Measurements from ENCODE around the gene PTGES3L. TPM values are rescaled to one million over a fixed set of nuclear protein-coding genes. Genes with fewer than 3 reads are reported as not detected.
"Not testable (repeated sequence)": the region's sequence is repeated elsewhere in the genome, so short reads cannot be mapped to it uniquely, and the experiment has no call there.

The PTGES3L gene
- total and polyA plus RNA-seq, 5 experiments from 2014 or later = 0.30 to 0.51 (median 0.44) TPM; not detected in 1

GRCh38 chr17:42923472-42923871 is 56.4 kb downstream of the PTGES3L start:
- H3K9me3 Mint-ChIP-seq, H3K27ac Mint-ChIP-seq, H3K4me1 Mint-ChIP-seq, H3K36me3 Mint-ChIP-seq, POLR2A ChIA-PET, ATAC-seq, H3K27me3 Mint-ChIP-seq, DNase-seq, H3K4me3 Mint-ChIP-seq: not testable (repeated sequence)

DNA sequence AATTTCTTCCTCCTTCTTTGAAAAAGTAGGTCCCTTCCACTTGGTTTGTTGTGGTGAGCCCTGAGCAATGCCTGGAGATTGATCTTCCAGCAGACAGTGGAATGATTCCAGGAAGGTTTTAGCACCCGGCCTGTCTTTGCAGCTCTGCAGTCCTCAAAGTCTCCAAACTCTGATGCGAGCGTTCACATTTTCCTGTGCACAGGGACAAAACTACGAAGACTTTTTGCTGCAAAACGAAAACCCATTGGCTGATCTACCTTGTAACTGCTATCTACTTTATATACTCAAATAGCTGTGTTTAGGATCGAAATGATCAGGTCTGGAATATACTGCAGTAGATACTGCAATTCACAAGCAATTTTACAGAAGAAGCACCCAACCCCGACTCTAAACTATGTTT is 57.6 kb downstream of the PTGES3L start:
- Mint-ChIP-seq H3K4me3 (no peak overlapping the region), H3K36me3 (no peaks in the 10 kb centered on the region), H3K9me3 (no peaks in the 10 kb centered on the region), H3K27ac (no peak overlapping the region), H3K4me1 (peaks cover 0 to 6% (median under 1%) of the 10 kb centered on the region in 4 donors), H3K27me3 (peaks cover 0 to 5% (median 3%) of the 10 kb centered on the region in 5 donors)
- ATAC-seq (no peak), DNase-seq (no peak)
- POLR2A ChIA-PET = no interaction called here

GRCh38 chr17:42920922-42921321 is 59.0 kb downstream of the PTGES3L start:
- H3K27ac Mint-ChIP-seq = no peak overlapping the region
- no peak for DNase-seq
- POLR2A ChIA-PET = no interaction called here

GRCh38 chr17:42920106-42920900 is 59.6 kb downstream of the PTGES3L start:
- H3K4me3 Mint-ChIP-seq = no peak overlapping the region
- no peaks in the 10 kb centered on the region for H3K9me3 Mint-ChIP-seq
- H3K36me3 Mint-ChIP-seq = no peaks in the 10 kb centered on the region
- POLR2A ChIA-PET = no interaction called here
- ATAC-seq (no peak), DNase-seq (no peak)
- peaks cover 0 to 6% (median under 1%) of the 10 kb centered on the region in 4 donors for H3K4me1 Mint-ChIP-seq
- H3K27me3 Mint-ChIP-seq = peaks cover 0 to 5% (median 3%) of the 10 kb centered on the region in 5 donors
- H3K27ac Mint-ChIP-seq = no peak overlapping the region

More at GRCh38 chr17:42920922-42921321, 59.0 kb downstream of the PTGES3L start:
- peaks cover 0 to 5% (median 3%) of the 10 kb centered on the region in 5 donors for H3K27me3 Mint-ChIP-seq
- ATAC-seq = no peak
- no peaks in the 10 kb centered on the region for H3K9me3 Mint-ChIP-seq
- H3K36me3 Mint-ChIP-seq = no peaks in the 10 kb centered on the region
- no peak overlapping the region for H3K4me3 Mint-ChIP-seq
- H3K4me1 Mint-ChIP-seq = peaks cover 0 to 6% (median under 1%) of the 10 kb centered on the region in 4 donors

GRCh38 chr17:42919522-42920077 is 60.3 kb downstream of the PTGES3L start:
- H3K27ac Mint-ChIP-seq, DNase-seq, H3K36me3 Mint-ChIP-seq, H3K27me3 Mint-ChIP-seq, ATAC-seq, H3K9me3 Mint-ChIP-seq, POLR2A ChIA-PET, H3K4me1 Mint-ChIP-seq, H3K4me3 Mint-ChIP-seq: not testable (repeated sequence)

GRCh38 chr17:42918902-42919521 is 60.9 kb downstream of the PTGES3L start:
- POLR2A ChIA-PET = no interaction called here
- no peaks in the 10 kb centered on the region for H3K9me3 Mint-ChIP-seq

More at GRCh38 chr17:42918902-42919521, 60.9 kb downstream of the PTGES3L start:
- H3K36me3 Mint-ChIP-seq = no peaks in the 10 kb centered on the region
- no peaks in the 10 kb centered on the region for H3K4me1 Mint-ChIP-seq
- H3K4me3 Mint-ChIP-seq = no peak overlapping the region
- no peak for ATAC-seq
- no peak for DNase-seq
- peaks cover 0 to 5% (median 2%) of the 10 kb centered on the region in 5 donors for H3K27me3 Mint-ChIP-seq
- no peak overlapping the region for H3K27ac Mint-ChIP-seq

Other genes starting within 250 kb of the PTGES3L start
- 100 to 1,000 TPM; 186 to 197 TPM for gene EZH1, start 235.0 kb downstream of the PTGES3L start, total RNA-seq
- gene EZH1, start 235.0 kb downstream of the PTGES3L start, polyA plus RNA-seq = 10 to 100 TPM; 30.6 to 44.6 (median 32.0) TPM
- not detected for gene RAMP2, start 218.9 kb downstream of the PTGES3L start, total RNA-seq
- gene RAMP2, start 218.9 kb downstream of the PTGES3L start, polyA plus RNA-seq = not detected
- 10 to 100 TPM; 51.0 to 55.2 TPM for gene VPS25, start 206.6 kb downstream of the PTGES3L start, total RNA-seq
- 10 to 100 TPM; 43.9 to 64.5 (median 56.3) TPM for gene VPS25, start 206.6 kb downstream of the PTGES3L start, polyA plus RNA-seq
- gene WNK4, start 199.5 kb downstream of the PTGES3L start, total RNA-seq = under 1 TPM; 0.27 to 0.62 TPM
- gene WNK4, start 199.5 kb downstream of the PTGES3L start, polyA plus RNA-seq = under 1 TPM in 1 of 3 donors, not detected in 2; 0.09 TPM
- gene COA3, start 181.4 kb downstream of the PTGES3L start, total RNA-seq = 10 to 100 TPM; 26.7 to 27.0 TPM
- 100 to 1,000 TPM; 106 to 119 (median 118) TPM for gene COA3, start 181.4 kb downstream of the PTGES3L start, polyA plus RNA-seq
- gene CNTD1, start 181.2 kb downstream of the PTGES3L start, total RNA-seq = not detected
- under 1 TPM; 0.12 to 0.52 (median 0.24) TPM for gene CNTD1, start 181.2 kb downstream of the PTGES3L start, polyA plus RNA-seq
- 100 to 1,000 TPM; 103 to 109 TPM for gene BECN1, start 155.8 kb downstream of the PTGES3L start, total RNA-seq
- 100 to 1,000 TPM; 106 to 124 (median 123) TPM for gene BECN1, start 155.8 kb downstream of the PTGES3L start, polyA plus RNA-seq
- 10 to 100 TPM; 65.3 to 67.3 TPM for gene PSME3, start 146.7 kb downstream of the PTGES3L start, total RNA-seq
- 100 to 1,000 TPM; 117 to 123 (median 120) TPM for gene PSME3, start 146.7 kb downstream of the PTGES3L start, polyA plus RNA-seq
- 1 to 10 TPM; 4.0 to 4.2 TPM for gene AOC2, start 135.5 kb downstream of the PTGES3L start, total RNA-seq
- gene AOC2, start 135.5 kb downstream of the PTGES3L start, polyA plus RNA-seq = under 1 TPM; 0.06 to 0.63 (median 0.12) TPM
- gene AOC3, start 128.9 kb downstream of the PTGES3L start, total RNA-seq = 1 to 10 TPM; 1.6 TPM
- under 1 TPM in 1 of 3 donors, not detected in 2; 0.13 TPM for gene AOC3, start 128.9 kb downstream of the PTGES3L start, polyA plus RNA-seq
- gene G6PC1, start 79.3 kb downstream of the PTGES3L start, total RNA-seq = not detected
- not detected for gene G6PC1, start 79.3 kb downstream of the PTGES3L start, polyA plus RNA-seq
- 10 to 100 TPM; 60.3 to 70.4 TPM for gene AARSD1, start 15.6 kb downstream of the PTGES3L start, total RNA-seq
- gene AARSD1, start 15.6 kb downstream of the PTGES3L start, polyA plus RNA-seq = 10 to 100 TPM; 40.5 to 56.2 (median 45.2) TPM
- 10 to 100 TPM; 18.6 to 18.8 TPM for gene RUNDC1, start 485 bp upstream of the PTGES3L start, total RNA-seq
- 10 to 100 TPM; 11.8 to 15.9 (median 14.6) TPM for gene RUNDC1, start 485 bp upstream of the PTGES3L start, polyA plus RNA-seq
- 1,000 to 10,000 TPM; 1,609 to 1,640 TPM for gene RPL27, start 18.3 kb upstream of the PTGES3L start, total RNA-seq
- gene RPL27, start 18.3 kb upstream of the PTGES3L start, polyA plus RNA-seq = 1,000 to 10,000 TPM; 2,416 to 2,846 (median 2,434) TPM
- gene IFI35, start 26.7 kb upstream of the PTGES3L start, total RNA-seq = 10 to 100 TPM; 35.7 to 39.1 TPM
- 10 to 100 TPM; 44.8 to 49.8 (median 47.2) TPM for gene IFI35, start 26.7 kb upstream of the PTGES3L start, polyA plus RNA-seq
- gene VAT1, start 42.3 kb upstream of the PTGES3L start, total RNA-seq = 10 to 100 TPM; 36.7 to 42.2 TPM
- gene VAT1, start 42.3 kb upstream of the PTGES3L start, polyA plus RNA-seq = 10 to 100 TPM; 24.7 to 33.9 (median 28.2) TPM
- under 1 TPM in 1 of 2 experiments, not detected in 1; 0.16 TPM for gene RND2, start 45.2 kb upstream of the PTGES3L start, total RNA-seq
- under 1 TPM in 2 of 3 donors, not detected in 1; 0.08 to 0.09 TPM for gene RND2, start 45.2 kb upstream of the PTGES3L start, polyA plus RNA-seq
- 1 to 10 TPM; 5.8 to 6.2 TPM for gene BRCA1, start 145.3 kb upstream of the PTGES3L start, total RNA-seq
- gene BRCA1, start 145.3 kb upstream of the PTGES3L start, polyA plus RNA-seq = 1 to 10 TPM in 2 of 3 donors, under 1 TPM in 1; 0.35 to 1.8 (median 1.2) TPM
- 10 to 100 TPM; 81.3 to 88.0 TPM for gene NBR1, start 191.1 kb upstream of the PTGES3L start, total RNA-seq
- 10 to 100 TPM; 63.3 to 73.2 (median 68.1) TPM for gene NBR1, start 191.1 kb upstream of the PTGES3L start, polyA plus RNA-seq
- gene TMEM106A, start 231.8 kb upstream of the PTGES3L start, total RNA-seq = 10 to 100 TPM; 17.3 to 18.0 TPM
- gene TMEM106A, start 231.8 kb upstream of the PTGES3L start, polyA plus RNA-seq = 1 to 10 TPM; 4.1 to 5.5 (median 4.2) TPM
- gene CCDC200, start 248.5 kb upstream of the PTGES3L start, total RNA-seq = 1 to 10 TPM; 1.4 to 2.1 TPM
- under 1 TPM in 2 of 3 donors, not detected in 1; 0.69 to 0.73 TPM for gene CCDC200, start 248.5 kb upstream of the PTGES3L start, polyA plus RNA-seq